ENCODE measurements around the gene MAGEA11. TPM values are rescaled to one million over a fixed set of nuclear protein-coding genes. Genes with fewer than 3 reads are reported as not detected.
A peak's percentile ranks its signal among the peaks of the same experiment; 100 is the strongest.
"Not testable (repeated sequence)": the region's sequence is repeated elsewhere in the genome, so short reads cannot be mapped to it uniquely, and the experiment has no call there.

The MAGEA11 gene, protein sequence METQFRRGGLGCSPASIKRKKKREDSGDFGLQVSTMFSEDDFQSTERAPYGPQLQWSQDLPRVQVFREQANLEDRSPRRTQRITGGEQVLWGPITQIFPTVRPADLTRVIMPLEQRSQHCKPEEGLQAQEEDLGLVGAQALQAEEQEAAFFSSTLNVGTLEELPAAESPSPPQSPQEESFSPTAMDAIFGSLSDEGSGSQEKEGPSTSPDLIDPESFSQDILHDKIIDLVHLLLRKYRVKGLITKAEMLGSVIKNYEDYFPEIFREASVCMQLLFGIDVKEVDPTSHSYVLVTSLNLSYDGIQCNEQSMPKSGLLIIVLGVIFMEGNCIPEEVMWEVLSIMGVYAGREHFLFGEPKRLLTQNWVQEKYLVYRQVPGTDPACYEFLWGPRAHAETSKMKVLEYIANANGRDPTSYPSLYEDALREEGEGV
- total RNA-seq, result not detected

DNA sequence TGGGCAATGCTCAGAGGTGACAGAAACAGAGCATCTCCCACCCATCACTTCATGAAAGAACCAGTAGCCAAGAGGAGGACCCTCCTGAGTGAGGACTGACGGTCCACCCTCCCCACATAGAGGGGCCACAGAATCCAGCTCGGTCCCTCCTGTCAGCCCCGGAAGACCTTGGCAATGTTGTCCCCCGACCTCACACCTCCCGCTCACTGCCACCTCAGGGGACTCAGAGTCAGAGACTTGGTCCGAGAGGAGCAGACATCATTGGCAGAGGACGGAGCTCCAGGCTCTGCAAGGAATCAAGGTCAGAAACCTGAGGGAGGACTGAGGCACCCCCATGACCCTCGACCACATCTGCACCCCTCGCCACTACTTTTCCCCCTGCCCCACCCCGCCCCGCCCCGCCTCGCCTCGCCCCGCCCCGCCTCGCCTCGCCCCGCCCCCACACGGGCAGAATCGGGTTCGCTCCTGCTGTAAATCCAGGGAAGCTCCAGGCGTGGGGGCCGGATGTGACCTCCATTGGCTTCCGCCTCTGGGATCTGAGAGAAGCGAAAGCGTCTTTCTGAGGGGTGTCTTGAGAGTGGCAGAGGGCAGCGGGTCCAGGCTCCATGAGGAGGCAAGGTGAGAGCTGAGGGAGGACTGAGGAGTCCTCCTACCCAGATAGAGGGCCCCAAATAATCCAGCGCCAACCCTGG lies at the start of gene MAGEA11:
TSS of gene MAGEA11 (plus strand) at position 516 of the 692 bp plus-strand sequence. CDS start 1,100 bp downstream, outside the sequence.
- Histone ChIP-seq H3K4me1 (no peaks in the 10 kb centered on the region), H3K4me3 (no peak within 1 kb of the TSS), H3K36me3 (no peaks in the 10 kb centered on the region), H3K9me3 (no peaks in the 10 kb centered on the region), H3K27ac (no peak within 1 kb of the TSS), H3K27me3 (no peaks in the 10 kb centered on the region)
- TF ChIP-seq POLR2A (IDR thresholded peaks at IDR 0.05), result no peak
- no peak for TF ChIP-seq POLR2AphosphoS5 (IDR thresholded peaks at IDR 0.05; ENCODE audit: insufficient read depth in 1 of 2, low read depth in 1 of 2)
- TF ChIP-seq, protein P1, sequence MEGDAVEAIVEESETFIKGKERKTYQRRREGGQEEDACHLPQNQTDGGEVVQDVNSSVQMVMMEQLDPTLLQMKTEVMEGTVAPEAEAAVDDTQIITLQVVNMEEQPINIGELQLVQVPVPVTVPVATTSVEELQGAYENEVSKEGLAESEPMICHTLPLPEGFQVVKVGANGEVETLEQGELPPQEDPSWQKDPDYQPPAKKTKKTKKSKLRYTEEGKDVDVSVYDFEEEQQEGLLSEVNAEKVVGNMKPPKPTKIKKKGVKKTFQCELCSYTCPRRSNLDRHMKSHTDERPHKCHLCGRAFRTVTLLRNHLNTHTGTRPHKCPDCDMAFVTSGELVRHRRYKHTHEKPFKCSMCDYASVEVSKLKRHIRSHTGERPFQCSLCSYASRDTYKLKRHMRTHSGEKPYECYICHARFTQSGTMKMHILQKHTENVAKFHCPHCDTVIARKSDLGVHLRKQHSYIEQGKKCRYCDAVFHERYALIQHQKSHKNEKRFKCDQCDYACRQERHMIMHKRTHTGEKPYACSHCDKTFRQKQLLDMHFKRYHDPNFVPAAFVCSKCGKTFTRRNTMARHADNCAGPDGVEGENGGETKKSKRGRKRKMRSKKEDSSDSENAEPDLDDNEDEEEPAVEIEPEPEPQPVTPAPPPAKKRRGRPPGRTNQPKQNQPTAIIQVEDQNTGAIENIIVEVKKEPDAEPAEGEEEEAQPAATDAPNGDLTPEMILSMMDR (IDR thresholded peaks at IDR 0.05), result no peak
- intact Hi-C loops (cut with DNase I), result no loop called here
- DNase-seq (ENCODE audit: extremely low spot score in 2 of 2), result peak in 1 of 2 donors; percentile 55

DNA sequence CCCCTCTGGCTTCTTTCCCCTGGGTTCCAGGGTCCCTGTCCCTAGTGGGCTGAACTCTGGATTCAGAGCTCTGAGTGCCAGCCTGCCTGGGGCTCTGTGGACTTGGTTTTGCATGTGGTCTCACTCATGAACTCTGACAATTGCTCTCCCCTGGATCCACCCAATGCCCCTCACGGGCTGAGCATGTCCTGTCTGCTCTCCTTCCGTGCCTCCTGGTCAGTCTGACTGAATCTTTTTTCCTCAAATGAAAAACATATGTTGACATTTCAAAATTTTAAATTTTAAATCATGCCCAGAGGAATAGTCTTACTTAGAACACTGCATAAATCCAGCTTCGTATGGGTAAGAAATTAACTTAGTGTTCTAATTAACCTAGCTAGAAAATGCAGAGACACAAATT lies 36.8 kb upstream of the MAGEA11 start:
- H3K36me3 ChIP-seq; H3K27ac ChIP-seq; DNase-seq (ENCODE audit: extremely low spot score in 2 of 2); H3K9me3 ChIP-seq; intact Hi-C loops (cut with DNase I); H3K4me1 ChIP-seq; H3K27me3 ChIP-seq; H3K4me3 ChIP-seq: not testable (repeated sequence)

DNA sequence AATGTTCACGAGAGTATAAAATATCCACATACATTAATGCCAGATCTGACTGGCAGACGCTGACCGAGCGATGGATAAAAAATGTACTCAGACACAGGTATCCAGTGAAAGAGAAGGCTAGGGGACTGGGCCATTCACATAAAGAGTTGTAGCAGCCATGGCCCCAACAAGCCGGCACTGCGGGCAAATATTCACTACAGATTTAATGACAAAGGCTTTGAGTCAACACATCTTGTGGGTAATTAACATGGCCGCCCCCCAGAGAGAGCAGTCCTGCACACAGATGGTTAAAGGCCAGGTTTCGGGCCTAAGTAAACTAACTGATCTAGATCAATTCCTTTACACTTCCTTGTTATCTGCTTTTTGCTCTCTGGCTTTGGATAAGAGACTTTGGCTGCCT lies 36.3 kb upstream of the MAGEA11 start:
- H3K4me1 ChIP-seq; intact Hi-C loops (cut with DNase I); DNase-seq (ENCODE audit: extremely low spot score in 2 of 2); H3K36me3 ChIP-seq; H3K27me3 ChIP-seq; H3K9me3 ChIP-seq; H3K27ac ChIP-seq; H3K4me3 ChIP-seq: not testable (repeated sequence)

DNA sequence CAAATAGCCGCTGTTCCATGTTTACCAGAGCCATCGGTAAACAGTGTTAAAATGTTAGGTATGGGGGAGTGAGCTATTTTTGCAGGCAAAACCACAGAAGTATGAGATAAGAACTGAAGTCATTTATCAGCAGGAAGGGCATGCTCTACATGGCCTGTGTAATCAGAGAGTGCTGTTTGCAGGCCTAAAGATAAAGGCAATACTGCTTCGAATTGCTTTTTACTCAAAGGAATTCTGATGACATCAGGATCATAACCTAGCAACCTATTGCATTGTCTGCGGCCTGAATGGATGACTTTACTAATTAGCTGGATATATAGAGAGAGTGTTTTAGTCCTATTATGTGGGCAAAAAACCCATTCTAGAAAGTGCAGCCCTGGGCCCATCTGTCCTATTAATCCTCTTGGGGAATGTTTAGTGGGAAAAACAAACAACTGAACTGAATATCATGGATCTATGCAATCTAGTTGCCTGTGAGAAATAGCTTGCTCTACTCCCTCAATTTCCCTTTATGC lies 32.6 kb upstream of the MAGEA11 start:
- H3K36me3 ChIP-seq; DNase-seq (ENCODE audit: extremely low spot score in 2 of 2); H3K27me3 ChIP-seq; H3K4me3 ChIP-seq; H3K9me3 ChIP-seq; intact Hi-C loops (cut with DNase I); H3K27ac ChIP-seq; H3K4me1 ChIP-seq: not testable (repeated sequence)

DNA sequence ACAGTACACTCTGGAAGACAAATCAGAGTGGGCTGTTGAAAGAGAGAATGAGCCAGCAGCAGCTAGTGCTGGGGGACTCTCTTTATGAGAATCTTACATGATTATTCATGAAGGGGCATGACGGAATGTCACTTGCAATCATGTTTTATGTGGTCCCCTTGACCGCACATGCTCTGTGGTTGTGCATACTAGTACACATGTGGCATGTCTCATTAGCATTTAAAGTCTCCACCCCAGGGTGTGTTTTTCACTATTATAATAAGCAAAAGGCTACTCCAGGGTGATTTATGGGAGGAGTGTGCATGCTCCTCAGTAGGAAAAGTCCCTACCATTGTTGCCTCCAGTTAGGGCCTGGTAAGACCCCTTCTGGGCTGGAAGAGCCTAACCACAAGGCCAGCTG lies 30.7 kb upstream of the MAGEA11 start:
- Histone ChIP-seq H3K4me1 (no peaks in the 10 kb centered on the region), H3K27me3 (no peaks in the 10 kb centered on the region), H3K27ac (no peak overlapping the region), H3K4me3 (no peak overlapping the region), H3K36me3 (no peaks in the 10 kb centered on the region), H3K9me3 (no peaks in the 10 kb centered on the region)
- TF ChIP-seq POLR2AphosphoS5 (IDR thresholded peaks at IDR 0.05; ENCODE audit: insufficient read depth in 1 of 2, low read depth in 1 of 2), result no peak
- DNase-seq (ENCODE audit: extremely low spot score in 2 of 2), result peak in 1 of 2 donors; percentile 12
- intact Hi-C loops (cut with DNase I), result no loop called here

DNA sequence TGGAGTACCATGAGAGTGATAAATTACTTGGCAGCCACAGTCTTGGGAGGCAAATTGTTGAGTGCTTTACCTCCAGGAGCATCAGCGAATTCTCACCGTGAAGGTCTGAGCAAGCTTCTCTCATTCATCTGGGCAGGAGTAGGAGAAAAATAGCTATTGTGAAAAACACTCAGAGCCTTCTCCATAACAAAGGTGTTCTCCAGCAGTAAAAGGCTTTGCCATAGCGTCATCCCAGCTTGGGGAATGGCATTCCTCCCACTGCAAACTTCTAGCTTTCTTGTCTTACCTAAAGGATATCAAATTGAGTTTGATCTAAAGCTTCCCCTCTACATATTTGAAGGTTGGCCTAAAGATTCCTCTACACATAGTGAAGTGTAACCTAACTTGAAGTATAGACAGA lies 29.8 kb upstream of the MAGEA11 start:
- no peak for TF ChIP-seq POLR2AphosphoS5 (IDR thresholded peaks at IDR 0.05; ENCODE audit: insufficient read depth in 1 of 2, low read depth in 1 of 2)
- Histone ChIP-seq H3K27me3 (no peaks in the 10 kb centered on the region), H3K27ac (no peak overlapping the region), H3K36me3 (no peaks in the 10 kb centered on the region), H3K9me3 (no peaks in the 10 kb centered on the region), H3K4me1 (no peaks in the 10 kb centered on the region), H3K4me3 (no peak overlapping the region)
- intact Hi-C loops (cut with DNase I), result no loop called here
- DNase-seq (ENCODE audit: extremely low spot score in 2 of 2), result no peak

DNA sequence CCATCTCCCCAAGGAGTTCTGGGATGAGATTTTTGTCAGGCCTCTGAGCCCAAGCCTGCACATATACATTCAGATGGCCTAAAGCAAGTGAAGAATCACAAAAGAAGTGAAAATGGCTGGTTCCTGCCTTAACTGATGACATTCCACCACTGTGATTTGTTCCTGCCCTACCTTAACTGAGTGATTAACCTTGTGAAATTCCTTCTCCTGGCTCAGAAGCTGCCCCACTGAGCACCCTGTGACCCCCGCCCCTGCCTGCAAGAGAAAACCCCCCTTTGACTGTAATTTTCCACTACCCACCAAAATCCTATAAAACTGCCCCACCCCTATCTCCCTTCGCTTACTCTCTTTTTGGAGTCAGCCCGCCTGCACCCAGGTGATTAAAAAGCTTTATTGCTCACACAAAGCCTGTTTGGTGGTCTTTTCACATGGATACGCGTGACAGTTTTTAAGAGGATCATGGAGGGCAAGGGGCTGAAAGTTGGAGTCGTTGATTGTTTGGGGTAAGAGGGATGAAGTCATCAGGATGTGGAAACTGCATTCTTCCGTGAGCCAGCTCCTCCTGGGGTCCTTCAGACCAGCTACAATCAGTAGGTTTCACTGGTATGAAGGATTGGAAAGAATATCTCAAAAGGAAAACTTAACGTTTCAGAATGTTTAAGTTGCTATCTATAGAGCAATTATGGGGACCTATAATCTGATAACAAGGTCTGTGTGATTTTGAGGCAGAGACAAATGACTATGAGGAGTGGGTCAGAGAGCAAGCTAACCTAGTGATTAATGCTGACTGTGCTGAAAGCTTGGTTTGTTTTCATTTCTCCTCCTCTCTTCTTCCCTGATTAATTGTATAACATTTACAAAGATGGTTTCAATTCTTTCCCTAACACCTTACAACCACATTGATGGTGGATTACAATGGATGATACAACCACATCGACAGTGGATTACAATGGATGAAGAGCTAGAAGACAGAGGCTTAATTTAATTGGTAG lies 28.6 kb upstream of the MAGEA11 start:
- Histone ChIP-seq H3K9me3 (no peaks in the 10 kb centered on the region), H3K27me3 (no peaks in the 10 kb centered on the region), H3K36me3 (no peaks in the 10 kb centered on the region), H3K4me3 (no peak overlapping the region), H3K4me1 (no peaks in the 10 kb centered on the region), H3K27ac (no peak overlapping the region)
- TF ChIP-seq, protein P1 (IDR thresholded peaks at IDR 0.05), result no peak
- no peak for TF ChIP-seq POLR2AphosphoS5 (IDR thresholded peaks at IDR 0.05; ENCODE audit: insufficient read depth in 1 of 2, low read depth in 1 of 2)
- TF ChIP-seq POLR2A (IDR thresholded peaks at IDR 0.05), result no peak
- DNase-seq (ENCODE audit: extremely low spot score in 2 of 2), result no peak
- intact Hi-C loops (cut with DNase I), result no loop called here

Data from vagina (tissue), 2 donors.